ENCODE data around the gene NMT1.

The NMT1 gene

DNA sequence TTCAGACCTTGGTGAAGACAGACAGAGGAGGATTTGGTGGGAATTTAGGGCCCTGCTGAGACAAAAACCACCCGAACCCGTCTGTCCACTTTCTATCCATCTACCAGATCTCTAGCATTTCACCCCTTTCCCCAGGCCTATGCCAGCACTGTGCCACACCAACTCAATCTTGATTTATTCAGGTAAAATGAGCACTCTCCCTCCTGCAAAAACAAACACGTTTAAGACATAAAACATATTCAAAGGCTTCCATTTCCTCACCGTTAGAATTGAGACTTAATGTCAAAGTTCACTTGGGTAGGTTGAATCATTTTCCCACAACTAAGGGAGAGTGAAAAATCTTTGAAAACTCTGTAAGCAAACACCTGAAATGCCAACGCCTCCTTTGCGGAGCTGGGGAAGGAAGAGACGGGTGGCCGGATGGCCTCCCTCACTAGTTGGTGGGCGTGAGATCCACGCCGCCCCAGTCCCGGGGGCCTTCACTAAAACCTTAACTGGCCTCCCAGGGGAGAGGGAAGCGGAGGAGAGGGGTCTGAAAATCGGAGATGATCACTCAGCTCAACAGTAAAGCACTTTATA, 10.5 kb upstream of the NMT1 start:
- TF ChIP-seq ZFX (IDR thresholded peaks at IDR 0.05): no peak
- TF ChIP-seq, protein P1, sequence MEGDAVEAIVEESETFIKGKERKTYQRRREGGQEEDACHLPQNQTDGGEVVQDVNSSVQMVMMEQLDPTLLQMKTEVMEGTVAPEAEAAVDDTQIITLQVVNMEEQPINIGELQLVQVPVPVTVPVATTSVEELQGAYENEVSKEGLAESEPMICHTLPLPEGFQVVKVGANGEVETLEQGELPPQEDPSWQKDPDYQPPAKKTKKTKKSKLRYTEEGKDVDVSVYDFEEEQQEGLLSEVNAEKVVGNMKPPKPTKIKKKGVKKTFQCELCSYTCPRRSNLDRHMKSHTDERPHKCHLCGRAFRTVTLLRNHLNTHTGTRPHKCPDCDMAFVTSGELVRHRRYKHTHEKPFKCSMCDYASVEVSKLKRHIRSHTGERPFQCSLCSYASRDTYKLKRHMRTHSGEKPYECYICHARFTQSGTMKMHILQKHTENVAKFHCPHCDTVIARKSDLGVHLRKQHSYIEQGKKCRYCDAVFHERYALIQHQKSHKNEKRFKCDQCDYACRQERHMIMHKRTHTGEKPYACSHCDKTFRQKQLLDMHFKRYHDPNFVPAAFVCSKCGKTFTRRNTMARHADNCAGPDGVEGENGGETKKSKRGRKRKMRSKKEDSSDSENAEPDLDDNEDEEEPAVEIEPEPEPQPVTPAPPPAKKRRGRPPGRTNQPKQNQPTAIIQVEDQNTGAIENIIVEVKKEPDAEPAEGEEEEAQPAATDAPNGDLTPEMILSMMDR (conservative IDR thresholded peaks at IDR 0.05): no peak
- H3K27ac ChIP-seq: peak overlapping the region; percentile 89

DNA sequence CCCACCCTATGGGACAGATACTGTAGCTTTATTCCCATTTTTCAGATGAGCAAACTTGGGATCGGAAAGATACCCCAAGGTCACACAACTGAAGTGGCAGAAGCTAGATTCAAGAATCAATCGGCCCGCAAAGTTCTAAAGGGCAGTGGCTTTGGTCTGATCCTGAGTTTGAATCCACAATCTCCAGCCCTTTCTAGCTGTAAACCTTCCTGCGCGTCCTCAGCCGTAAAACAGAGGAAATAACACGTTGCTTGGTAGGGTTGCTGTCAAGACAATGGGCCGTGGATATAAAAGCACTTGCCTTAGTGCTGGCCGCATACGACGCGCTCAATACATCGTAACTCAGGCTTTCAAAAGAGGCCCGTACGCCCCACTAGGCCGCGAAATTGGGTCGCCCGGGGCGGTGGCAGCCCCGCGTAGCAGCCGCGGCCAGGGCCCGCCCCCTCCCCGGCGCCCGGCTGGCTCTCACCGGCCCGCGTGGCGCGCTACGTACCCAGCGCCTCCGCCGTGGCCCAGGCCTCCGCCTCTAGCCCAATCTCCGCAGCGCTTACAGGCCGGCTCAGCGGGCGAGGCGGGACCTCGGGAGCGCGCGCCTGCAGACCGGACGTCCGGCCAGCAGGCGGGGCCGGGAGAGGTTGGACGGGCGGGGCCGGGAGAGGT, 9.9 kb upstream of the NMT1 start, which contains the start of gene DCAKD:
Gene DCAKD (minus strand): TSS at position 573 of the 660 bp plus-strand sequence. CDS start 16,747 bp downstream, outside the sequence.
- TF ChIP-seq ZFX (IDR thresholded peaks at IDR 0.05): peak; percentile 92
- TF ChIP-seq, protein P1 (conservative IDR thresholded peaks at IDR 0.05): no peak
- peak within 1 kb of the TSS; percentile 89 for H3K27ac ChIP-seq

DNA sequence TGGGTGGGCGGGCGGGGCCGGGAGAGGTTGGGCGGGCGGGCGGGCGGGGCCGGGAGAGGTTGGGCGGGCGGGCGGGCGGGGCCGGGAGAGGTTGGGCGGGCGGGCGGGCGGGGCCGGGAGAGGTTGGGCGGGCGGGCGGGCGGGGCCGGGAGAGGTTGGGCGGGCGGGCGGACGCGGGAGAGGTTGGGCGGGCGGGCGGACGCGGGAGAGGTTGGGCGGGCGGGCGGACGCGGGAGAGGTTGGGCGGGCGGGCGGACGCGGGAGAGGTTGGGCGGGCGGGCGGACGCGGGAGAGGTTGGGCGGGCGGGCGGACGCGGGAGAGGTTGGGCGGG, 9.4 kb upstream of the NMT1 start:
- H3K27ac ChIP-seq: peak overlapping the region; percentile 73

DNA sequence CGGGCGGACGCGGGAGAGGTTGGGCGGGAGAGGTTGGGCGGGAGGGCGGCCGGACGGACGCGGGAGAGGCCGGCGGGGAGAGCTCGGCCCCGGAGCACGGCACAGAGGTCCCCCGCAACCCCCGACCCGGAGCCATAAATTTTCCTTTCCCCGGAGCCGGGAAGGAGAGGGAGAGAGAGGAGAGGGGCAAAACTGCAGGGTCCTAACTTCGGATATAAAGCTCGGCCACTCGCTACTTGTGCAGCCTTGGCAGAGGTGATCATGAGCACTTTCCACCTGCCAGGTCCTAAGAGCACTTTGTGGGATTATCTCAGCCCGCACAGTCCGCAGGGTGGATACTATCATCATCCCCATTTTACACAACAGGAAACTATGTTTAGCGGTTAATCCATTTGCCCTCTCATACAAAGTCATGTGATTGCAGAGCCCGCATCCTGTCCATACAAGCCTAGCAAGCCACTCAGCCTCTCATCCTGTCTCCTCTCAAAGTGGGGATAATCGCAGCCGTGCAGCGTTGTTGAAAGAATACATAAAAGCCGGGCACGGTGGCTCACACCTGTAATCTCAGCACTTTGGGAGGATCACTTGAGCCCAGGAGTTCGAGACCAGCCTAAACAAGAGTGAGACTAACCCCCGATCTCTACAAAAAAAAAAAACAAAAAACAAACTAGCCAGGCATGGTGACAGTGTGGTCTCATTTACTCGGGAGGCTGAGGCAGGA, 8.9 kb upstream of the NMT1 start:
- no peak for TF ChIP-seq ZFX (IDR thresholded peaks at IDR 0.05)
- TF ChIP-seq, protein P1 (conservative IDR thresholded peaks at IDR 0.05): no peak
- peak overlapping the region; percentile 73 for H3K27ac ChIP-seq

DNA sequence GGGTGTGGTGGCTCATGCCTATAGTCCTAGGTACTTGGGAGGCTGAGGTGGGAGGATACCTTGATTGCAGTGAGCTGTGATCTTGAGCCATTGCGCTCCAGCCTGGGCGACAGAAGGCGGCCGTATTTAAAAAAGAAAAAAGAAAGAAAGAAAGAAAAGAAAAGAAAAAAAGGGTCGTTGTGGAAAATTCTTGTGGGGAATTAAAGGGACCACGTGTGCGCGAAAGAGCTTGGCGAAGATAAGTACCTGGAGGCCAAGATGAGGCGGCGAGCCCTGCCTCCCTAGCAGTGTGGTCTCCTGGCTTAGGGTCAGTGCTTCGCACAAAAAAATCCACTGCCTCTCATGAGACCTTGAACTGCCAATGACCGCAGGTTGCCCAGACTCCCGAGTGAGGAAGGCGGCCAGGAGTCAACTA, 728 bp upstream of the NMT1 start:
- peak overlapping the region; percentile 86 for H3K27ac ChIP-seq
- TF ChIP-seq ZFX (IDR thresholded peaks at IDR 0.05): no peak
- TF ChIP-seq, protein P1 (conservative IDR thresholded peaks at IDR 0.05): no peak

DNA sequence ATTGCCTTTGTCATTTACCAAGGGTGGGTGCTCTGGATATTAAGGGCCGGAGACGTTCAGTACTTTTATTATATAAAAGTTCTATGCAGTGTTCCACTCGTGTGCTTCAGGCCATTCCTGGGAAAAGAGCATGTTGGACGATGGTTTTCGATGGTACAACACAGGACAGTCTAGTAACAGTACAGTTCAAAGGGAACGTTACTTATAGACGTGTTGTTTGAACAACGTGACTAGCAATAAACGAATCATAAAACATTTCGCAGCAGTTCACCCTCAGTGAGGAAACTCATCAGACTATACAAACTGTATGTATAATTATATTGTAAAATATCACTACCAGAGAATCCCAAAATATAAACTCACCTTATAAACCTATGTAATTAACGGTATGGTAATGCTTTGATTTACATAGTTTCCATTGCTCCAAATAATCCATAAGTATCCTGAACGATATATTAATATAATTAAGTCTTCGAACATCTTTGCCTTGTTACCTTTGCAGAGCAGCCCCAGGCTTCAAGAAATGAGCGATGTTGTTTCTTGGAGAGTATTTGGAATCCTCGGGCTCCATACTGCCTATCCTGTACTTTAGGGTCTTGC, 589 bp downstream of the NMT1 start:
- peak overlapping the region; percentile 86 for H3K27ac ChIP-seq
- no peak for TF ChIP-seq ZFX (IDR thresholded peaks at IDR 0.05)
- TF ChIP-seq, protein P1 (conservative IDR thresholded peaks at IDR 0.05): no peak

DNA sequence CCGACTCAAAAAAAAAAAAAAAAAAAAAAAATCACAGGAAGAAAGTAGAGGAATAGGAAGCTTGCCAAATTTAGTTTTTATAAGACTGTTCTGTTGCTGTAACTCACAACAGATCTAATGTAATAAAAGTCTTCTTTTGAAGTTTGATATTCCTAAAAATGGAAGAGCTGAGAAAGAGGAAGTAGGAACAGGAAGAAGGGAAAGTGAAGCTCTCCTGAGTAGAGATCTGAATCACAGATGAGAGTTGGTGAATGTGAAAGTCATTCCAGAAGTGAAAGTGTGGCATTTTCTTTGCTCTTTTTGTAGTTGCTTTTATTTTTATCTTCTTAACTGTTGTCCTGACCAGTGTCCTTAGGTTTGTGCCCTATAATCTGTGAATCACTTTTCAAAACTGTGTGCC, 2.1 kb downstream of the NMT1 start:
- TF ChIP-seq, protein P1 (conservative IDR thresholded peaks at IDR 0.05): no peak
- TF ChIP-seq ZFX (IDR thresholded peaks at IDR 0.05): no peak
- H3K27ac ChIP-seq: no peak overlapping the region

Measured in C4-2B (cell line).